DMS153 (cell line): ENCODE data around the gene SLC6A1.

Experiments used
- DNase-seq: peaks from one replicate; lab custom pipeline; 2025; lab: John Stamatoyannopoulos, UW

SLC6A1 gene

DNA sequence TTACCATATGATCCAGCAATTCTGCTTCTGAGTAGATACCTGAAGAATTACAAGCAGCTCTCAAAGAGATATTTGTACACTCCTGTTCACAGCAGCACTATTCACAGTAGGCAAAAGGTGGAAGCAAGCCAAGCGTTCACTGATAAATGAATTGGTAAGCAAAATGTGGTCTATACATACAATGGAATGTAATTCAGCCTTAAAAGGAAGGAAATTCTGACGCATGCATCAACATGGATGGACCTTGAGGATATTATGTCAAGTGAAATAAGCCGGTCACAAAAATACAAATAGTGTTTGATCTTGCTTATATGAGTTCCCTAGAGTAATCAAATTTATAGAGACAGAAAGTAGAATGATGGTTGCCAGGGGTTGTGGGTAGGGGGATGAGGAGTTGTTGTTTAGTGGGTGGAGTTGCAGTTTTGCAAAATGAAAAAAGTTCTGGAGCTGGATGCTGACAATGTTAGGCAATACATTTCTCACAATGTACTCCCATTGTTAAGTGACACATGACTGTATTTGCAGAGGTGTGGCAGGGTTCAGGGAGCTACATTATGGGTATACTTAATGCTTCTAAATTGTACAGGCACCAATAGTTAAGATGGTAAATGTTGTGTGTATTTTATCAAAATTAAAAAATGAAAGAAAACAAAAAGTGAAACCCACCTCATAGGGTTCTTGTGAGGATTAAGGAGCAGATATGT lies 26.7 kb downstream of the SLC6A1 start:
- no peak for DNase-seq

DNA sequence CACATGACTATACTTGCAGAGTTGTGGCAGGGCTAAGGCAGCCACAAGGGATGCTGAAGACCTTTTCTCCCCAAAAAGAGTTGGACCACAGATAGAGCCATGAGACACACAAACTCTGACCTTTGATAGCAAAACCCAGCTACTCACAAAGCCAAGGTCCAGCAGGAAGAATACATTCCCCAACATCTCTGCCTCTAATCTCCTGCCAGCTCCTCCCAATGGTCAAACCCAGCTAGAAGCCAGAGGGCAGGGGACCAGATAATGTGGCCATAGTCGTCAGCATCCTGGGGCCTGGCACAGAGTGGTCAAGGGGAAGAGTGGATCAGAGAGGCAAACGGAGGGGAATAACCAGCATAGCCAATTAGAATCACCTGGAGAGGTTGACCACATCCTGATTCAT lies 28.2 kb downstream of the SLC6A1 start:
- no peak for DNase-seq

DNA sequence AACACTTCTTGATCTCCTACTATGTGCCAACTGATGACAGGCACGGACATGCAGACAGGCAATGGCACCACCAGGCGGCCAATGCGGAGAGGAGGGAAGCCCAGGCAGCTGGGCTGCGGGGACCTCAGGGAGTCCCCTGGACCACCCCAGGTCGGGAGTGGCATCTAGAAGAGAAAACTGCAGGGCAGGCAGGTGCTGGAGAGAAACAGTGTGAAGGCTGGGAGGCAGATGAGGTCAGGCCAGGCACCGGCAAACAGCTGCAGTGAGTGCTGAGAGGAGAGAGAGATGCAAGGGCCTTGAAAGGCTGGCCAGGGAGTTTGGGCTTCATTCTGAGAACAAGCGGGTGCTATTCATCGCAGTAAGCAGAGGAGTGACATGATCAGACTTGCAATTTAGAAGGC lies 29.1 kb downstream of the SLC6A1 start:
- no peak for DNase-seq

DNA sequence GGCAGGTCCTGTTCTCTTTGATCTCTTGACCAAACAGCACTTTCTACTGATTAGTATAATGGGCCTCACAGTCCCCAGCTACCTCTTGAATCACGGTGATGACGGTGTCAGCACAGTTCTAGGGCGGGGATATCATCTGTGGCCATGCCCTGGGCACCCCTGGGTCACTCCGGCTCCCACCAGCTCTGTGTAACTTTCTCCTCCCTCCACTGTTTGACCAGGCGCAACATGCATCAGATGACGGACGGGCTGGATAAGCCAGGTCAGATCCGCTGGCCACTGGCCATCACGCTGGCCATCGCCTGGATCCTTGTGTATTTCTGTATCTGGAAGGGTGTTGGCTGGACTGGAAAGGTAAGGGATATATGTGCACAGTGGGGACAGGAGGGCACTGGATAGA lies 29.6 kb downstream of the SLC6A1 start:
- DNase-seq = no peak

- DNase-seq = no peak
Measured at GRCh38 chr3:11024181-11024580, 31.6 kb downstream of the SLC6A1 start.

DNA sequence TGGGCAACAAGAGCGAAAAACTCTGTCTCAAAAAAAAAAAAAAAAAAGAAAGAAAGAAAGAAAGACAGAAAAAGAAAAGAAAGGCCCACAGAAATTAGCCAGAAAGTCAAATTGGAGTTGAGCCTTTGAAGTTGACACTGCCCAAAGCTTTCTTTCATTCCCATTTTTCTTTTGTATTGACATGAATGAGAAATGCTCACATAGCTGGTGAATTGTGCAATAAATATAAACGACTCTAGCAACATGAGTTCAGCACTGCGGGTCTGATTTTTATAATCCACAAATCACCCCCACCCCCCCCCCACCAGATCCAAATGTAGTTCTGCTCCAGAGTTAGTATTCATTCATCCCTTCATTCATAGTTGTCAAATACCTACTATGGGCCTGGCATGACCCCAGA lies 37.4 kb downstream of the SLC6A1 start:
- DNase-seq = no peak

- no peak for DNase-seq
Measured at GRCh38 chr3:11033871-11034270, 41.3 kb downstream of the SLC6A1 start.

DNA sequence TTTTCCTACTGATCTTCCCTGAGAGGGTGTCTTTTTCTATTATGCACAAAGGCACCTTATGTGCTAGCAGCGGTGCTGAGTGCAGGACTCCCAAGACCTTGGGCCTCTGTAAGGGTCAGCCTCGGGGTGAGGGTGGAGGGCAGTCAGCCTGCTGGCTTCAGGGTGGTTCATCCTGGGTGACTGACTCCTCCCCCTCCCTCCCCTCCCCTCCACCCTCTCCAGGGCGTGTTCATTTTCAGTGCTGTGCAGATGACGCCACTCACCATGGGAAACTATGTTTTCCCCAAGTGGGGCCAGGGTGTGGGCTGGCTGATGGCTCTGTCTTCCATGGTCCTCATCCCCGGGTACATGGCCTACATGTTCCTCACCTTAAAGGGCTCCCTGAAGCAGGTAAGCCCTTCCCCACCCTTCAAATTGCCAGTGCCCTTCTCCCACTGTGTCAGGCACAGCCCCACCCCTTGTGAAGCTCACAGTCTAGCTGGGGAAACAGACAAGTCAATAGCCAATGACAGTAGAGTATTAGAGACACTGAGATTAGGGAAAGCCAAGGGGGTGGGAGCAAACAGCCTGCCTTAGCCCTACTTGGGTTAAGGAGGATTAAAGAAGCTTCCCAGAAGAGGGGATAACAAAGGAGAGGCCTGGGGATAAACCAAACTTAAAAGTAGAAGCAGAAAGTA lies 41.9 kb downstream of the SLC6A1 start:
- no peak for DNase-seq

DNA sequence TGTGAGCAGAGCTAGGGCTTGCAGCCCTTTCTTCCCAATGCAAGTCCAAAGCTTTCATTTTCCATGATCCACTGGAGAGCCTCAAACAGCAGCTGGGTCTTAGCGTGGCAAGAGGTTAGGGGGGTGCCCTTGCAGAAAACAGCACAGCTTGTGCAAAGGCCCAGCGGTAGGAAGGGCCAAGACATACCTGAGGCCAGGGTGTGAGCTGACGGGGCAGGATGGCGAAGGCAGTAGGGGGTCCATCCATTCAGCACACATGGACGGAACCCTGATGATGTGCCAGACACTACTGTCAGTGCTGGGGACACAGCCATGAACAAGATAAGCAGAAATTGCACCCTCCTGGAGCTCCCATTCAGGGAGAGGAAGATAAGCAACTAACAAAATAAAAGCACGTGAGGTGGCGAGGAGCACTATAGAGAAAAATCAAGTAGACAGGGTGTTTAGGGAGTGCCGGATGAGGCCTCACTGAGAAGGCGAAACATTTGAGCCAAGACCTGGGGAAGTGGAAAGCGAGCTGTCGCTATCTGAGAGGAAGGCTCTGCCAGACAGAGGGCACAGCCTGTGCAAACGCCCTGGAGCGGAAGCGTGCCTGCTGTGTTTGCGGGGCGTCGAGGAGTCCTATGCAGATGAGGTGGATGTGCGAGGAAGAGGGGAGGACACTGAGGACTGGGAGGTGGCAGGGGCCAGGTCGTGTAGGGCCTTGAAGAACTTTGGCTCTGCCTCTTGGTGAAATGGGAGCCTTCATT lies 43.4 kb downstream of the SLC6A1 start:
- no peak for DNase-seq

- no peak for DNase-seq
Measured at GRCh38 chr3:11037241-11037873, 44.8 kb downstream of the SLC6A1 start.

GRCh38 chr3:11037976-11038375 lies 45.4 kb downstream of the SLC6A1 start:
- no peak for DNase-seq

GRCh38 chr3:11045536-11045935 lies 53.0 kb downstream of the SLC6A1 start:
- DNase-seq = no peak

GRCh38 chr3:11047500-11047899 lies 55.0 kb downstream of the SLC6A1 start:
- no peak for DNase-seq

DNA sequence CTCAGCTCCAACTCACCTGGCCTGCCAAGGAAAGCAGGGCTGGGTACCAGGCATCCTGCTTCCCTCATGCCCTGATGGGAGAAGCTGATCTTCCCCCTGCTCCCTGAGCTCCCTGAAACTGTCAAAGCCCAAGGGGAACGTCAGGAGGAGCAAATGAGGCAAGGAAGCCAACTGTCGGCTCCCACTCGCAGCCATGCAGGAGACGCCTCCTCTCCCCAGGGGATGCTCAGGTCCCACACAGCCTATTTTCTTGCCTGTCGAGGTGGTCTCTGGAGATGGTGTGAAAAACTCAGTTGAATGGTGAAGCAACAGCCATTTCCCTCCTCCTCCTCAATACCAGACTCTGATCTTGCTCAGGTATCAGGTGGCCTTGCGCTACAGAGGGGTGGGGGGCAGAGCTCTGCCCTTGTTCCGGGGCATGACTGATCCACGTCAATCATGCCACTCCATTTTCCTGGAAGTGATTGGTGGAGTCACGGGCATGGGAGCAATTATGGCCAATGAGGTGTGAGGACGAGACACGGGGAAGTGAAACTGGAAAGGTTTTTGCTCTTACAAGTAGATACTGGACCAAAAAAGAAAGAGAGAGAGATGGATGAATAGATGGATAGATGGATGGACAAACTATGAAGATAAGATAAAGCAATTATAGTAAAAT lies 58.2 kb downstream of the SLC6A1 start:
- DNase-seq = no peak

GRCh38 chr3:11053926-11054503 lies 61.5 kb downstream of the SLC6A1 start:
- no peak for DNase-seq

GRCh38 chr3:11054739-11055438 lies 62.3 kb downstream of the SLC6A1 start:
- DNase-seq = no peak

DNA sequence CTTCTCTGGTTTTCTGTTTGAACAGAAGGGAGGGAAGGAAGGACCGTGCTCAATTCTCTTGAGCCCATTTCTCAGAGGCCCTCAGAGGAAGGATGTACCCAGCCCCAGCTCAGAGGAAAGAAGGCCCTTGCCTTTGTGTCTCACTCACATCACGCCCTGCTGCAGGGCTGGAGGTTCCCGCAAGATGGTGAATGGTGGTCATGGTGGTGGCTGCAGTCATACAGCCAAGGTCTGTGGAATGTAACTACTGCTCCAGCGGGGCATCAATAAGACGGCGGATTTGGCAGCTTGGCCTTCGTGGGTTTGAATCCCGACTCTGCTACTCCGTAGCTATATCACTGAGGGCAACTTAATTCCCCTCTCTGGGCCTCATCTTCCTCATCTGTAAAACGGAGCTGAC lies 62.9 kb downstream of the SLC6A1 start:
- DNase-seq = no peak

DNA sequence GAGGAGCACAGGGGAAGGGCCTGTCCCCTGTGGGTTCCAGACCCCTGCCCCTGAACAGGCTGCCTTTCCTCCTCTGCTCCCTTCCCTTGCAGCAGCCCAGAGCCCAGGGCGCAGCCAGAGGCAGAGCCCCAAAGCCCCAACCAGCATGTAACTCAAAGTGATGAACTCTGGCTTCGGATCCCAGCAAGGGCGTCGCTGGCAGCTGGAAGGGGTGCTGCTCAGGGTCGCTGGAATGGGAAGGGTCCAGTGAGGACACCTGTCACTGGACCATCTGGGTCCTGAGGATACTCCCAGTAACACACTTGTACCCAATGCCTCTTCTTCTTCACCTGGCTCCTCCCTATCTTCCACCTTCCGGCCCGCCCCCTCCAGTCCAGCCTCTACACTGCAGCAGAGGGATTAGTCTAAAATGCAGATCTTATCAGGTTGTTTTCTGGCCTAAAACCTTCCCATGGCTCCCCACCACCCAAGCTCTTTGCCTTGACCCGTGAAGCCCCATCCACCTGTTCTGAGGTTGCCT lies 64.0 kb downstream of the SLC6A1 start:
- no peak for DNase-seq

- no peak for DNase-seq
Measured at GRCh38 chr3:11057655-11058054, 65.1 kb downstream of the SLC6A1 start.

GRCh38 chr3:11059090-11059798 lies 66.7 kb downstream of the SLC6A1 start:
- DNase-seq = peak; percentile 40
